Small intestine (tissue), 7 donors: ENCODE results near the gene PRKAG2. TPM values are rescaled to one million over a fixed set of nuclear protein-coding genes. Genes with fewer than 3 reads are reported as not detected.

Experiments
- DNase-seq, 2 donors: peaks; one replicate each; pipeline versions ENCODE4 v3.0.0 to v3.0.0-alpha.2; 2013
- FAIRE-seq: peaks from 2 replicates; lab custom pipeline; 2012; peaks lifted over from hg19 to GRCh38; lab: Jason Lieb, UNC
- H3K27ac ChIP-seq, 3 donors: one replicate each; pipeline ENCODE4 v1.5.1; 2013; ENCODE audit warnings: low read length in 2 of 3, mild to moderate bottlenecking in 2 of 3, control low read depth in 1 of 3, inconsistent platforms in 1 of 3, low read depth in 1 of 3, moderate library complexity in 1 of 3
- H3K27me3 ChIP-seq, 3 donors: one replicate each; pipeline ENCODE4 v1.6.1; 2013; ENCODE audit warnings: low read length in 3 of 3, inconsistent platforms in 1 of 3; ENCODE audit not compliant: control insufficient read depth in 3 of 3, insufficient read depth in 3 of 3
- H3K36me3 ChIP-seq, 3 donors: one replicate each; pipeline ENCODE4 v1.6.1; 2013; ENCODE audit warnings: low read length in 3 of 3, inconsistent platforms in 1 of 3, low read depth in 1 of 3, mild to moderate bottlenecking in 1 of 3, moderate library complexity in 1 of 3; ENCODE audit not compliant: control insufficient read depth in 3 of 3, insufficient read depth in 2 of 3
- H3K4me1 ChIP-seq, 3 donors: one replicate each; pipeline ENCODE4 v1.6.1; 2013; ENCODE audit warnings: low read length in 2 of 3, inconsistent platforms in 1 of 3, low read depth in 1 of 3, mild to moderate bottlenecking in 1 of 3, moderate library complexity in 1 of 3; ENCODE audit not compliant: control insufficient read depth in 3 of 3, insufficient read depth in 2 of 3
- H3K4me3 ChIP-seq, 3 donors: one replicate each; pipeline ENCODE4 v1.5.1; 2013; ENCODE audit warnings: low read length in 3 of 3, control low read depth in 1 of 3, inconsistent platforms in 1 of 3, low read depth in 1 of 3, mild to moderate bottlenecking in 1 of 3, moderate library complexity in 1 of 3
- H3K9me3 ChIP-seq, 2 donors: one replicate each; pipeline ENCODE4 v1.6.1; 2013; ENCODE audit warnings: low read depth in 1 of 2, low read length in 1 of 2; ENCODE audit not compliant: control insufficient read depth in 2 of 2, insufficient read depth in 1 of 2
- WGBS, 3 donors: extraction: QIAGEN DNeasy Blood & Tissue Kit; methylation state at CpG; one replicate each; pipeline ENCODE4 v1.1.7; 2013; 5-methylcytosine and 5-hydroxymethylcytosine counted together
- polyA plus RNA-seq, 4 donors: library from polyadenylated mRNA; stranded (reverse) in 3 of 4; unstranded in 1 of 4; fragments of 200-250 nt in 3 of 4; fragments of 120-200 nt in 1 of 4; gene quantifications; one replicate each; pipeline versions ENCODE4 v1.2.1 to v1.2.3, GENCODE V29; 2013
- donor health status: healthy with polysubstance abuse.
- donor health status: control.
- donor health status: control.
- donor health status: Bipolar disorder and iron deficiency.
- donor health status: healthy.

PRKAG2 gene
- polyA plus RNA-seq, 4 donors, result 26.3 to 57.9 (median 49.4) TPM

DNA sequence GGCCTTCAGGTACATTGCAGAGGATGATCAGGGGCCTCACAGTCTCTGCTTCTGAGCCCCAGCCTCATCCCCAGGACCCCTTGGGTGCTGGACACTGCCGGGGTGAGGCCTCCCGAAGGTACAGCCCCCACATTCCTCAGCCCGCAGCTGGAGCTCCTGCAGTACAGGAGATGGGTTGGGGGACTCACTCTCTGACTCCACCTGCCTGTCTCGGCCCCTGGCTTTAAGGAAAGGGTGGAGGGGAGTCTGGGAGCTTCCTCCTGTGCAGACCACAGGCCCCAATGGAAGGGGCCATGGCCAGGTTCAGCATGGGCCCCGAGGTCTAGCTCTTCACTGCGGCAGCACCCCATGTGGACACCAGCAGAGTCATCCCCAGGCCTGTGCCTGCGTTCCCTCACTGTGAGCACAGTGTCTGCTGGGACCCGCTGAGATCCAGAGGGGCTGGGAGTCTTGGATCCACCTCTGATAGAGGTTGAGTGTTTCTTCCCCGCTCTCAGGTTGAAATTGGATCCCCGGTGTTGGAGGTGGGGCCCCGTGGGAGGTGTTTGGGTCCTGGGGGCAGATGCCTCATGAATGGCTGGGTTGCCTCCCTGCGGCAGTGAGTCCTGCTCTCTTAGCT is 99.9 kb downstream of the PRKAG2 start:
- FAIRE-seq (no peak), DNase-seq (no peak)
- Histone ChIP-seq H3K36me3 (peaks cover 2 to 70% (median 2%) of the 10 kb centered on the region in 3 donors), H3K27me3 (no peaks in the 10 kb centered on the region), H3K9me3 (no peaks in the 10 kb centered on the region), H3K27ac (no peak overlapping the region), H3K4me1 (peaks cover 0 to 19% (median 0%) of the 10 kb centered on the region in 3 donors), H3K4me3 (no peak overlapping the region)
- WGBS, 3 donors, result 89 to 97% (median 93%) methylated on average over 12 of the region's 12 CpGs

DNA sequence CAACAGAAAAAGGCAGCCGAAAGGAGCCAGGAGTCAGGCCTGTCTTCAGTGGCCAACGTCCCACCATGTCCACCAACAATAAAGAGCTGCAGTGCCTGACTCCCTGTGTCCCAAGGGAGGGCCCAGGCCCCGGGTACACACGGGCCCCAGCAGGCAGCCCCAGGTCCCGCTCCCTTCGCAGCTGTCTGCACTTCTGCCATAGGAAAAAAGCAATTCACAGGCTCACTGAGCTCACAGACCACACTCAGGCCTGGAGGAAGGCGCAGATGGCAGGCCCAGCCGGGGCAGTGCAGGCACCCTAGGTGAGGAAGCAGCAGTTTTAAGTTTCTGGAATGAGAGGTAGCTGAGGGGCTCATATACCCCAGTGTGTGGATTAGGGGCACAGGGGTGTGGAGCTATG is 100.5 kb downstream of the PRKAG2 start:
- DNase-seq (no peak), FAIRE-seq (no peak)
- Histone ChIP-seq H3K4me1 (peaks cover 0 to 19% (median 0%) of the 10 kb centered on the region in 3 donors), H3K9me3 (no peaks in the 10 kb centered on the region), H3K27ac (no peak overlapping the region), H3K36me3 (peaks cover 2 to 65% (median 2%) of the 10 kb centered on the region in 3 donors), H3K4me3 (no peak overlapping the region), H3K27me3 (no peaks in the 10 kb centered on the region)
- WGBS, 3 donors, result 93 to 95% (median 93%) methylated on average over 8 of the region's 8 CpGs

DNA sequence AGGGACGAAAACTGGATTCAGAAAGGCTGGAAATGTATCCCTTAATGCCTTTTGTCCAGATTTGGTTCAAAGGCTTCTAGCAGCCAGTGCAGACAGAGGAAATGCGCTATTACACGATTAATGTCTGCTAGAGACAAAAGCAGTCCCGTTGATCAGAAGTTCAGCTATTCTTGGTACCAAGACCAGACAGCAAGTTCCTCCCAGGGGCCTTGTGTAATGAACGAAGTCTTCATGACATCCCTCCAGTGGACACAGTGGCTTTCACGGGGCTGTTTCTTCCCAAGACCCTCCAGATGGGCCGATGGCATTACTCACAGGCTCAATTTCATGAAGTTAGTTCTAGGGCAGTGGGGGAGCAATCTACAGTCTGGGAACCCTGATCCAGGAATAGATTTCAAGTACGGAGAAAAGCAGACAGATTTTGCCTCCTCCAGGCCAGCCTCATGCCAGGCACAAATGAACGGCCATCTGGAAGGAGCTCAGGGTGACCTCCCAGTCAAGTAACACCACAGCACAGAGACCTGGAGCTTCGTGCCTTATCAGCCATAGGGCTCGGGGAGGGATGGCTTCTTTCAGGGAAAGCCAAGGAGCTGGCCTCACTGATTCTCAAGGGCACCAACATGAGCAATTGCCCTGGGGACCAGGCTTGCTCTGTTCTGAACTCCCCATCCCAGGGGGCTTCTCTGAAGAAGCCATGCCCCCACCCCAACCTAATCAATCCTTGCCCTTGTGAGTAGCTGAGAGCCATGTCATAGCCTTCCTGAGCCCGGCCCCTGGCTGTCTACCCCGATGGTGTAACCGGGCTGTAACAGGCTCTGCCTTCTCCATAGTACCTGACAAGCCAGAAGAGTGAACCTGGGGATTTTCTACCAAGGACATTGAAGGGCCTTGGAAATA is 101.1 kb downstream of the PRKAG2 start:
- Histone ChIP-seq H3K4me3 (no peak overlapping the region), H3K27ac (no peak overlapping the region), H3K36me3 (peaks cover 0 to 59% (median 2%) of the 10 kb centered on the region in 3 donors), H3K27me3 (no peaks in the 10 kb centered on the region), H3K9me3 (no peaks in the 10 kb centered on the region), H3K4me1 (peaks cover 0 to 16% (median 0%) of the 10 kb centered on the region in 3 donors)
- FAIRE-seq (no peak), DNase-seq (no peak)
- WGBS, 3 donors, result 83 to 89% (median 83%) methylated on average over 14 of the region's 14 CpGs

DNA sequence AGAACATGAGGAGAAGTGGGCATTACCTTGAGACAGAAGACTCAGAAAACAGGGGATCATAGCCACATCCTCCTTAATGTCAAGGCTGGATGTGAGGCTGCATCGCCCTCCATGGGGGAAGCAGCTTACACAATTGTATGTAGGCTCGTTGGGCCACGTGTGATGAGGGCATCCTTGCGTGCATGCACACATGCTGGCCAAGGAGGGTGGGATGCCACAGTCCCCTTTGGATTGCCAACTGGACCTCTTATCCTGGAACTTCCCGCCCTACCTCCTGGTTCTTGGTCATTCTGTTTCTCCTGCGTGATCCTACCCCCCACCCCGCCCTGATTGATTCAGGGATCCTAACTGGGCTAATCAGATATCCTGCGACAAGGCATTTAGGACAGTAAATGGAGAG is 102.0 kb downstream of the PRKAG2 start:
- Histone ChIP-seq H3K4me1 (peaks cover 0 to 8% (median 0%) of the 10 kb centered on the region in 3 donors), H3K27me3 (no peaks in the 10 kb centered on the region), H3K27ac (no peak overlapping the region), H3K36me3 (peaks cover 0 to 62% (median 2%) of the 10 kb centered on the region in 3 donors), H3K9me3 (no peaks in the 10 kb centered on the region), H3K4me3 (no peak overlapping the region)
- DNase-seq (no peak), FAIRE-seq (no peak)
- 95 to 99% (median 96%) methylated on average over 8 of the region's 8 CpGs for WGBS, 3 donors

DNA sequence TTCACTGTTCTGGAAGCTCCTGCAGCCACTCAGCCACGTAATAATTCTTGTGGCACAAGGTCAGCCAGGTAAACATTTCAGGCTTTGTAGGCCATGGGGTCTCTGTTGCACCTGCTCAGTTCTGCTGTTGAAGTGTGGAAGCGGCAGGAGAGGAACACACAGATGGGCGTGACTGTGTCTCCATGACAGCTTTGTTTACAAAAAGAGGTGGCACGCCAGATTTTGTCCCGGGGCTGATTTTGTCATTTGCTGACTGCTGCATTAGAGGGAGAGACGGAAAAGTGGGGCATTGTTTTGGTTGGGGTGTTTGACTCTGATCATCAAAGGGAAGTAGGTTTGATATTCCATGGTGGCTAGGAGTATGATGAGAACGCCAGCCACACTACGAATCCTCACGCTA is 103.1 kb downstream of the PRKAG2 start:
- 59 to 83% (median 70%) methylated on average over 9 of the region's 9 CpGs for WGBS, 3 donors
- DNase-seq (no peak), FAIRE-seq (no peak)
- no peak overlapping the region for H3K27ac ChIP-seq
- H3K27me3 ChIP-seq, result no peaks in the 10 kb centered on the region
- peaks cover 0 to 62% (median 2%) of the 10 kb centered on the region in 3 donors for H3K36me3 ChIP-seq
- H3K4me1 ChIP-seq, result no peaks in the 10 kb centered on the region
- no peaks in the 10 kb centered on the region for H3K9me3 ChIP-seq
- H3K4me3 ChIP-seq, result no peak overlapping the region

DNA sequence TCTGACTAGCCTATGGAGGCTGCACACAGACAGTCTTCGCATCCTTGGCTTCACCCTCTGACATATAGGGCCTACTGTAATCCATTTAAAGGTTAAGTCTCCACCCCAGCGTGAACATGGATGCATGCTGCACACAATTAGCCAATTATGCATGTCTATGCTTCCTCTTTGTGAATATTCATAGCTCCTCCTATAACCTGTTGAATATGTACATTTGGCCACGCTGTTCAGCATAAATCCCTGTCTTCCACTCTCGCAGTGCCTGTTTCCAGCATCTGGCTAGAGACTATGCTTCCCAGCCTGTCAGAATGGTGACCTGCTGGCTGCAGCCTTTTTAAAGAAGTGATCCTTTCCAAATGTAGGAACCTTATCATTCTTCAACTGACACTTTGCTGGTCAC is 106.7 kb downstream of the PRKAG2 start:
- no peak for FAIRE-seq

DNA sequence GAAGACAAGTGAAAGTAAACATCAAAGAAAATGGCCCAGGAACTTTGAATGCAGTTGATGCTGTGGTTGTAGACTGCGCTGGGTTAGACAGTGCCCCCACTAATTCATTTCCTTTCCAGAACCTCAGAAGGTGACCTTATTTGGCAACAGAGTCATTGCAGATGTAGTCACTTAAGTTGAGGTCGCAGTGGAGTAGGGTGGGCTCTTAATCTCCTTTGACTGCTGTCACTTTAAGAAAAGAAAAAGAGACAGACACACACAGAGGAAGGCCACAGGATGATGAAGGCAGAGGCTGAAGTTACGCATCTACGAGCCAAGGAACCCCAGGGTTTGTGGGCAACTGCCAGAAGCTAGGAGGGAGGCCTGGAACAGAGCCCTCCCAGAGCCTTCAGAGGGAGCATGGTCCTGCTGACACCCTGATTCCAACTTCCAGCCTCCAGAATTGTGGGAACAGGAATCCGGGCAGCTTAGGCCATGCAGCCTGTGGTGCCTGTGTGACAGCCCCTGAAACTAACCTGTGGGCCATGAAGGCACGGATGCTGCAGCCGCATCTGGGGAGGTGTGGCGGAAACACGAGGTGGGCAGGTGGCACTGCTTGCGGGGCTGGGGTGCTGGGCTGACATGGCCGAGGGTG is 107.6 kb downstream of the PRKAG2 start:
- no peaks in the 10 kb centered on the region for H3K9me3 ChIP-seq
- H3K4me3 ChIP-seq, result no peak overlapping the region
- H3K36me3 ChIP-seq, result peaks cover 0 to 51% (median 0%) of the 10 kb centered on the region in 3 donors
- H3K4me1 ChIP-seq, result no peaks in the 10 kb centered on the region
- DNase-seq (peak in 1 of 2 donors; percentile 35), FAIRE-seq (no peak)
- 79 to 90% (median 81%) methylated on average over 10 to 11 of the region's 11 CpGs for WGBS, 3 donors
- no peaks in the 10 kb centered on the region for H3K27me3 ChIP-seq
- H3K27ac ChIP-seq, result peak overlapping the region in 1 of 3 donors; percentile 43

More for the DNA sequence above, 106.7 kb downstream of the PRKAG2 start:
- Histone ChIP-seq H3K27me3 (no peaks in the 10 kb centered on the region), H3K4me1 (no peaks in the 10 kb centered on the region), H3K9me3 (no peaks in the 10 kb centered on the region), H3K4me3 (no peak overlapping the region), H3K36me3 (peaks cover 0 to 48% (median 0%) of the 10 kb centered on the region in 3 donors), H3K27ac (no peak overlapping the region)
- WGBS, 3 donors, result 92 to 95% (median 94%) methylated on average over 4 of the region's 4 CpGs
- DNase-seq, result no peak

DNA sequence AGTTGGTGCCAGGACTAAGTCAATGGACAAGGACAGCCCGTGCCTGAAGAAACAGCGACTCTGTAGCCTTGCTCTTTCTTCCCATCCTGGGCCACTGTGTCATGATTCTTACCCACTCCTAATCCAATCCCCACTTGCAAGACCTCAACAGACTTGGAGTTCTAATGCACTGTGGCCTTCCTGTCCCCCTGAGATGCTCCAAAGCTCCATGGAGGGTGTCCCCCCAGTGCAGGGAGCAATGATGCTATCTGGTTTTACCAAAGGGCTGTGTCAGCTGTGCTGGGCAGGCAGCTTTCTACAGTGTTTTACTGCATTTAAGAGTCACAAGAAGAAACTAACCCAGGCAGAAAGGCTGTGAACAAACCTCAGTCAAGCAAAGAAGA is 108.1 kb downstream of the PRKAG2 start:
- WGBS, 3 donors, result 84 to 91% (median 86%) methylated on average over 2 of the region's 2 CpGs
- peaks cover 0 to 52% (median 0%) of the 10 kb centered on the region in 3 donors for H3K36me3 ChIP-seq
- H3K4me1 ChIP-seq, result no peaks in the 10 kb centered on the region
- H3K9me3 ChIP-seq, result no peaks in the 10 kb centered on the region
- no peak for DNase-seq
- FAIRE-seq, result no peak
- no peak overlapping the region for H3K4me3 ChIP-seq
- H3K27me3 ChIP-seq, result no peaks in the 10 kb centered on the region
- H3K27ac ChIP-seq, result peak overlapping the region in 1 of 3 donors; percentile 5
